Spleen (tissue), 7 donors: ENCODE data around the gene EWSR1.

ENCODE experiments used
- POLR2A ChIP-seq, 3 donors: fragments of 450-650 bp; IDR thresholded peaks; one replicate each; pipeline ENCODE4 v1.5.1; 2017; ENCODE audit warnings: antibody characterized with exemption in 3 of 3, mild to moderate bottlenecking in 1 of 3
- POLR2AphosphoS5 ChIP-seq, 3 donors: sonication (generic); formaldehyde crosslinking; IDR thresholded peaks; one replicate each; pipeline ENCODE4 v1.5.1; 2017; ENCODE audit warnings: antibody characterized with exemption in 3 of 3
- TF ChIP-seq, protein P1 (sequence below), 11 experiments: fragments of 200-600 bp in 7 of 11; fragments of 450-650 bp in 4 of 11; sonication (generic) in 4 of 11; IDR thresholded peaks in 8 of 11; conservative IDR thresholded peaks in 3 of 11; 1 replicate in 7 of 11; 2 replicates in 4 of 11; pipeline versions ENCODE4 v1.4.0 to v1.8.0; 2016 to 2021; ENCODE audit warnings: antibody characterized with exemption in 11 of 11, inconsistent platforms in 4 of 11, mild to moderate bottlenecking in 1 of 11
- donor health status: DM: no; HTN: no; CAD: no; lungs with moderate emphysema.
- donor health status: DM: no; HTN: no; CAD: no.
- donor health status: DM: no; HTN: no; CAD: no.

DNA sequence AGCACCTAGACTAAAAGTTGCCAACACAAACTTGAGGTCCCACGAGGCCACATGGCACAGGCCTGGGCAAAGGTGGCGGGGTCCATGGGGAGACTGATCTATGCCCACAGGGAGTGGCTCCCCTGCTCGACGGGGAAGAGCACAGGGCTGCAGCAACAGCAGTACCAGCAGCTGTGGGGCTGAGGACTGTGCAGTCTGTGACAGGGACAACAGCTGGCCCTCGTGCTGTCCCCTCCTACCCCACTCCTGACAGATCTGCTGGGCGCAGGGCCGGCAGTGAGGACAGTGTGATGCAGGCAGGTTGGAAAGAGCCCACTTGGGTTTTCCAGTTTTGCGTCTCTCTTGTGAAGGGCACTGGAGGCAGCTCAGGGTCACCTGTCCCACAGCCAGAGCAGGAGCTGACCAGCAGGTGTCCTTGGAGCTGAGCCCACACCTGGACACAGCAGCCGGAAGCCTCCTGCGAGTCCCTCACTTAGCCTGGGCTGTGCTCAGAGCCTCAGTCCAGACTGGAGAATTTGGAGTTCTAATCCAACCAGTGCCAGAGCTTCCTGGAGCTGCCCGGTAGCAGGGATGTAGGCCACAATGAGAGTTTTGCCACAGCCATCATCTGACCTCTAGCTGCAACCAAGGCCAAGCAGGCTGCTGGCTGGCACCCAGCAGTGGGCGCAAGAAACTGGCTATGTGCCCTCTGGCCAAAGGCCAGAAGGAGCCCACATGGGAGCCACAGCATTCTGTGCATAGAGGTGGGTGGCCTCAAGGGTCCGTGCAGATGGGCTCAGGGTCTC, 34.8 kb downstream of the EWSR1 start:
- TF ChIP-seq, protein P1, sequence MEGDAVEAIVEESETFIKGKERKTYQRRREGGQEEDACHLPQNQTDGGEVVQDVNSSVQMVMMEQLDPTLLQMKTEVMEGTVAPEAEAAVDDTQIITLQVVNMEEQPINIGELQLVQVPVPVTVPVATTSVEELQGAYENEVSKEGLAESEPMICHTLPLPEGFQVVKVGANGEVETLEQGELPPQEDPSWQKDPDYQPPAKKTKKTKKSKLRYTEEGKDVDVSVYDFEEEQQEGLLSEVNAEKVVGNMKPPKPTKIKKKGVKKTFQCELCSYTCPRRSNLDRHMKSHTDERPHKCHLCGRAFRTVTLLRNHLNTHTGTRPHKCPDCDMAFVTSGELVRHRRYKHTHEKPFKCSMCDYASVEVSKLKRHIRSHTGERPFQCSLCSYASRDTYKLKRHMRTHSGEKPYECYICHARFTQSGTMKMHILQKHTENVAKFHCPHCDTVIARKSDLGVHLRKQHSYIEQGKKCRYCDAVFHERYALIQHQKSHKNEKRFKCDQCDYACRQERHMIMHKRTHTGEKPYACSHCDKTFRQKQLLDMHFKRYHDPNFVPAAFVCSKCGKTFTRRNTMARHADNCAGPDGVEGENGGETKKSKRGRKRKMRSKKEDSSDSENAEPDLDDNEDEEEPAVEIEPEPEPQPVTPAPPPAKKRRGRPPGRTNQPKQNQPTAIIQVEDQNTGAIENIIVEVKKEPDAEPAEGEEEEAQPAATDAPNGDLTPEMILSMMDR (IDR thresholded peaks at IDR 0.05 in 8 of 11, conservative IDR thresholded peaks at IDR 0.05 in 3 of 11): no peak
- TF ChIP-seq POLR2A (IDR thresholded peaks at IDR 0.05) (no peak), POLR2AphosphoS5 (IDR thresholded peaks at IDR 0.05) (peak in 1 of 3 donors; percentile 16)
